Head of caudate nucleus (tissue), 42 donors: Measurements from ENCODE around the gene SLC1A2.

Experiments
- DNase-seq, 42 donors: peaks; one replicate each; pipeline versions ENCODE4 v3.0.0 to v3.0.0-alpha.2; 2020 to 2021; ENCODE audit warnings: mixed read lengths in 7 of 42
- intact Hi-C: fragments of 100-400 bp; cut with DNase I; formaldehyde crosslinking; loops from one replicate; pipeline ENCODE4 v1.15.0; 2022

The SLC1A2 gene

DNA sequence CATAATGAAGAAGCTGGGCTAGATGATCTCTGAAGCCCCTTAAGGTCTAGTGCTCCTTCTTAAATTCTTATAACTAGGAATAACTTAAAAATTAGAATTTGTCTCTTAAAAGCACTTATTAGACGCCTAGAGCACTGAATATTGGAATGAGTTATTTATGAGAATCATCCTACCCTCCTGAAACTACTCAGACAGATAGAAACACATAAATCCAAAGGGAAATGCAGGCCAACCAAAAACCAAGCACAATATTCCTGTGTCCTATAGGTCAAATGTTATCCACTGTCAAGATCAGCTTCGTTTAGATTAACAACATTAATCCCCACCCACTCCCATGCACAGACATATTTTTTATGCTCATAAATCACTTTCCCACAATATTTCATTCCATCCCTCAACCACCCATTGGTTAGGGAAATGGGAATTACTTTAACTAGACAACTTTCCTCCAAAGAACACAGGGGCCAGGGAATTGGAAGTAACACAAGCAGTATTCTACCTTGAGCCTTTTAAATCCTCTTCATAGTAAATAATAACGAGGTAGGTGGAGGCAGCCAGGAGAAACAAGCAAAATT, 193.3 kb downstream of the SLC1A2 start:
- no peak for DNase-seq
- intact Hi-C loops: no loop called here

DNA sequence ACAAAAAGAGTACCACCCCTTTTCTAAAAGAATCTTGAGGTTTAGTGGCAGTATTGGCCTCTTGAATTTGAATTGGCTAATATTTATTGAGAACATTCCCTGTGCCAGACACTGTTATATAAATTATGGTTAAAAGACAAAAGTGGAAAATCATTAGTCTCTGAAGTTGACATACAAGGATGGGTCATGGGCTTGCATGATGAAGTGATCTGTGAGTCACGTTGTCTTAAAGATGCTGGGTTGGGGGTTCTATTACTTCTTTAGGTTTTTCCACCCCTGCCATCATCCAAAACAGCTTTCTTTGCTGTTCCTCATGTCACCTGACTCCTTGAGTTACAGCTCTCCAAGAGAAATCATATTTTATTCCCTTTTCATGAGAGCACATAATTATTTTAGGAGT, 195.4 kb downstream of the SLC1A2 start:
- DNase-seq: no peak
- intact Hi-C loops: no loop called here

DNA sequence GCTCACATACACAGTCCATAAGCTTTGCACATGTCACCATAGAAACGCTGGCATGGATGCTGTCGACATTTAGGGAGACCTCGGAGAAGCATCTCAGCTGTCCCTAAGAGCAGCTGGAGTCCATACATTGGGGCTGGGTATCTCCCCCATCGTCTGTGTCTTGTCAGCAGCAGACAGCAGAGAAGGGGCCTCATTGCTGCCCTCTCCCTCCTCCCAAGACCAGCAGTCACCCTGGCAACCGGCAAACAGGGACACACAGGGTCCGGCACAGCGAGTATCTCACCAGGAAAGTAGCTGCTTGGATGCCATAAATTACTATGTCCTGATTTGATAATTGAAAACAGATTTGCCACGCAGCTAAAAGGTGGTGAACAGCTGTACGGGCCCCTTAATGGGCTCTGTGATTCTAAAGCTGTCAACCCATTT, 196.0 kb downstream of the SLC1A2 start:
- intact Hi-C loops: no loop called here
- no peak for DNase-seq

DNA sequence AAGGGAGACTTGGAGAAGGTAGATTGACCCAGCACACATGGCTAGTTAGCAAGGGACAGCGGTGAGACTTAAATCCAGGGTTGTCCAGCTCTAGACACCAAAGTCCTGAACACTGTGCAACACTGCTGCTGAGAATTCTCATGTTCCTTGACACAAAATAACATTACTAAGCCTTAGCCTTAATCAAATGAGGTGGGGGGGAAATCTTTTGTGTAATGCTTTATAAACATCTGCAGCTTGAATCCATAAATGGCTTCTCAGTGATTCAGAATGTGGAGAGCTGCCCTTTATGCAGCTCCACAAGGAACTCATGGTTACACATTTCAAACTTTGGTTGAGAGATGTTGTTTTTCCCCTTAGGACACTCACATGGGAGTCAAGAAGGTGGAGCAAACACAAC, 200.4 kb downstream of the SLC1A2 start:
- DNase-seq: no peak

DNA sequence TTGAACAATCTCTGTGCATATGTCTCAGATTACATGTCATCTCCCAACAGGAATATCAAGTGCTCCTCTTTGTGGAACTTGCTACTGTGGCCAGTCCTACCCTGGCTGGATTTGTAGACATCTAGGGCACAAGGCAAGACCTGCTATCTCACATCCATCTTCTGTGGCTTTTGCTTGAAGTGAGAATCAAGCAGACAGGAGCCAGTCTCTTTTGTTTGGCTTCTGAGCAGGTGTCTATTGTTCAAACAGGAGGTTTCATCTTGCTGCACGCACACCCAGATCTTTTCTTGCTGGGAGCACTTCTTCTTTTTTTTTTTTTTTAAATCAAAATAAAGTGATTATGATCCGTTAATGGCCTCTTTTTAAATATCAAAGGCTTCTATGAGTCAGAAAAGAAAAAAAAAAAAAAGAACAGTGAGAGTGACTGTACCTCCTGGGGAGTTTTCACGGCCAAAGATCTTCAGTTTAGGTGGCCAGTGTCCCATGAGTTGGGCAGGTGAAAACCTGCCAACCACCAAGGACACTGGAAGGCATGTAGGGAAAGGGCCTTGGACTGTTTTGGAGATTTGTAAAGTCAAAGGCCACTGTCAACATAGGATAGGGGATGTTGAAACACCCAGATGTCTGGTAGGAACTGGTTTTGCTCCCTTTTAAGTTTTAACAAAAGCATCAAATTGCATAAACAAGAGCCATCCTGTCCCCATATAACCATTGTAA, 202.2 kb downstream of the SLC1A2 start:
- intact Hi-C loops: no loop called here
- DNase-seq: no peak

More for the DNA sequence above, 200.4 kb downstream of the SLC1A2 start:
- intact Hi-C loops: no loop called here

DNA sequence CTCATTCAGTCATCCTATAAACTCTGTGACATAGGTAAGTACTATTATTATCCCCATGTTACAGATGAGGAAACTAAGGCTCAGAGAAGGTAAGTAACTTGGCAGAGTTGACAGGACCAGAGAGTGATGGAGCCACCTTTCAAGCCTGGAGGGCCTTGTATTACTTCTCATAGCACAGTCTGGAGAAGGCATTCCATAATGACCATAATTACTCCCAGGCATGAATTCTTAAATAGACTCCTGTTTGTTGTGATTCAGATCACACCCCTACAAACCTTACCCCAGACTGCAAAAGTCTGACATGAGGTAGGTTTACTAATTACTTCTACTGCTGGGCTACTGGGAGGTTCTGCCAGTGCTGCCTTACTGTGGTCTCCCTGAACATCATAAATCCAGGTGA, 203.4 kb downstream of the SLC1A2 start:
- intact Hi-C loops: no loop called here
- no peak for DNase-seq

DNA sequence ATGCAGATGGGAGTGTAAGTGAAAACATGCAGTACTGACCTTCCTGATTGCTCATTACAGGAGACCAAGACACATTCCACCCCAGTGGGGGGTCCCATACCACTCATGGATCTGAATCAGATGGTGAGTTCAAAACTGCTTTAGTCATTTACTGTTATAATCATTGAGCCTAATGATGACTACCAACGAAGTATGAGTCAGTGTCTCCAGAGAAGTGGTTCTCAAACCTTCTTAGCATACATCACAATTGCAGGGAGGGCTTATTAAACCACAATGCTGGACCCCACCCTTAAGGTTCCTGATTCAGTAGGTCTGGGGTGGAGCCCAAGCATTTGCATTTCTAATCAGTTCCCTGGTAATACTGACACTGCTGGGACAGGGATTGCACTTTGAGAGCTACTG, 204.6 kb downstream of the SLC1A2 start:
- DNase-seq: no peak
- intact Hi-C loops: no loop called here

DNA sequence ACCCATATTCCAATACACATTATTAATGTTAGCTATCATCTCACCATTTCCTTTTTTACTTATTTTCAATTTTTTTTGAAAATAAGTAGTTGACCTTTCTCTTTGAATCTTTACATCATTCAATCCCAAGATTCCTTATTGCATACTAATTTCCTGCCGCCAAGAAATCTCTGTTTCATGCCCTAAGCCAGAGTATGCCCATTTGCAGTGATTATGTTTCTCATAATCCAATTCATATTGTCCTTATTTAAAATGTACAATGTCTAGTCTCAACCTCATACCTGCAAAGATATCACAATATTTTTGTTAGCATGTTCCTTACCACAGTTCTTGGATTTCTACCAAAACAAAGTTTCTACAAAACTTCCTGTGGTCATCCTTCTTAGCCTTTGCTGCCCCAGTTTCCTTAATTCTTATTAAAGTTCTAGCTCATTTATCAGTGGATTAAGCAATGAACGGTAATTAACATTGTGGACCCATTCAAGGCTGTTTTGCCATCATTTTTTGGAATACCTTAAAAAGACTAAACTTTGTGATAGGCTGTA, 205.1 kb downstream of the SLC1A2 start:
- no peak for DNase-seq
- intact Hi-C loops: no loop called here

DNA sequence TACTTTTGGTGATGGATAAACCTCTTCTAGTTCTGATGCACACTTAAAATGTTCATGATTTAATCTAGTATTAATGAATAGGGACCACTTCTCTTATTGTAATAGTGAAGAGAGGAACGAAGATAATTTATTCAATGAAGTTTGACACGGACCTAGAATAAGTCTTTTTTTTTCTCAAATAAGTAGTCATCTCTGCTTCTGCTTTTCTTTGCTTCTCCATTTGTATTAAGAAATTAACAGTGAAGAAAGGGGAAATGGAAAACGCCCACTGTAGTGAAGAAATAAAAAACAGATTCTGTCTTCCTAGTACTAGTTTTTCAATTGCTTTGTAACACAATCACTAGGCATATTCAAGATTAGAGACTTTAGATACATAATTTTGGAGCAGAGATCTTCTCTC, 207.4 kb downstream of the SLC1A2 start:
- no peak for DNase-seq
- intact Hi-C loops: no loop called here

DNA sequence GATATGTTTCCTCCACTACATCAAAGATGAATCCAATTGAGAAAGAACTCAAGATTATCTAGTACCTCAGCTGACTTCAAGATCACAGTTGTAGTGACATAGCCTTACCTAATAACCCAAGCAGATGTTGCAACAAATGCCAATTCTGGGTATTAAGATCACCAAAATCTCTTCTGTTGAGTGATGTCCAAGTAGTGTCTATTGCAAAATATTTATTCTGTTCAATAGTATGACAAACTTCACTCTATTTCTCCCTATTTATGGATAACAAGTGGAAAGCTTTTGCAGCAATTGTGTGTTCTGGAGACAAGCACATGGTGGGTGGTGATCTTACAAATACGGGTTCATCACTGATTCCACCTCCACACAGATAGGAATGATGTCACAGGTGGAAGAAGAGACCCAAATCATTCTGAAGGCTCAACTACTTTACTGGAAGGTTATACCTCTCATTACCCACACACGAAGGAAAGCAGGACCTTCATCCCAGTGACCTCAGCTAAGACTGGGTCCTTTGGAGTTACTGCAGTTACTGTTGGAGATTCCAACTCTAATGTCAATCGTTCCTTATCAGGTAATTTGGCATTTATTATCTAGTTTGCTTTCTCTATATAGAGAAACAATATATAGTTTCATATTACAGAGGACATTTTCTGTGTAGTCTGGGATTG, 208.3 kb downstream of the SLC1A2 start:
- peak in 1 of 42 donors; percentile 9 for DNase-seq
- intact Hi-C loops: no loop called here

DNA sequence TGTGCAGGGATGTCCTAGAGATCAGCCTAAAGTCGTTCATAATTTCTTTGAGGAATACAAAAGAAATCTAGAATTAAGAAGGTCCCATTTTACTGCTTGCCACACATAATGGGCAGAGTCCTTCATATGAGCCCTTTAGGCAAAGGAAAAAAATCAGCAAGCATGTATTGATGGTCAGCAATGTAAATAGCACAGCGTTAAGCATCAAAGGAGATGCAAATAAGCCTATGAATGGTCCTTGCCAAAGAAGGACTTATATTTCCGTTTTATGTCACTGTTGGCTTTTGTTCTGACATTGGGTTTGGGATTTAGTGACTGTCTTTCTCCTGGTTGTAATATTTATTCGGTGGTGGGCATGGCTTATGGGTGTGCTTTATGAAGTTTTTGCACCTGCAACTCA, 210.6 kb downstream of the SLC1A2 start:
- no peak for DNase-seq
- intact Hi-C loops: no loop called here

DNA sequence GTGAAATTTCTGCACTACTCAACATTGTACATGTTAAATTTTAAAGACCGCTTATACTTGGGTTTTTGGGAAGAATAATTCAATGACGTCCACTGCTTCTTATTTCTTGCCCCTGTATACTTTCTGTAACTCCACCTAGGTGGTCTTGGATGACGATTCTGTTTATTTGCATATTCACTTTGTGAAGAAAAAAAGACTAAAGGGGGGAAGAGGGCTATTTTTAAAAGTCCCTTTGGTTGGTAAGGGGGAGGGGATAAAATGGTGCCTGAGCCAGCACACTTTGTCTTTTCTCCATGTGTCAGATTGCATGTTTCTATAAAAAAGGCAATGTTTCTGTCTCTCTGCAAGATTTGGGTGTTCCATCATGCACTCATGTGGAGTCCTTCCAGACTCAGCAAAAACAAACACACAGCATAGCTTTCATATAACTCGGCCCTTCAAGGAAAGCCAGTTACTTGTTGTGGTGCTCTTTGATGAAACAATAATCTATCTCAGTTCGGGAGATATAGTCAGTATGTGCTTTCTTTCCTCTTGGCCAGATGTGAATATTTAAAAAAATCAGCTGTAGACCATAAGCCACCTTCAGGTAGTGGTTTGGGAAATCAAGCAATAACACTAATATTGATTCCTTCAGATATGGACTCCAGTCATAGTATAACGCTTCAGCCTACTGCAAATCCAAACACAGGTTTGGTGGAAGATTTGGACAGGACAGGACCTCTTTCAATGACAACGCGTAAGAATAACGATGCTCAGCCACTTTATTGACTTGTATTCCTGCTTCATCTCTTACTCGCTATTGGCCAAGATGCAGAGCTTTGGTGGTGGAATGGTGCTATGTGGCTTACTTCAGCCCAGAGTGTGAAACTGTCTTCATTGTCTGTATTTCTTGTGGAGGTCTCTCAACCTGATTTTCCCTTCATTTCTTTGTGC, 211.6 kb downstream of the SLC1A2 start:
- DNase-seq: no peak
- intact Hi-C loops: no loop called here

DNA sequence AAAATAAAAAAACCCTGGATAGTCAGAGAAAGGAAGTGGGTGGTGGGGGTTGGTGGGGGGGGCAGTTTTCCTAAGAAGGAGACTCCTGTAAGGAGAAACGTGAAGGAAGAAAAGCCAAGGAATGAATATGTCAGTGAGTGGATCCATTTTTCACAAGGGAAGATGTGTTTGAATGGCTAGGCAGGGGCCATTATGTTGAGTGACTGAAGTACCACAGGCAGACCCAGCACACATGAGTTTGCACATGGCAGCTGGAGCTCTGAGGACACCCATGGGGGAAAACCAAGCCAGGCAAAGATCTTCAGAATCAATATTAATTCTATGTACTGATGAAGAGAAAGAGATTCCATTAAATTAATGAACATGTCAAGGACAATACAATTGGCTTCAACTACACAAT, 212.7 kb downstream of the SLC1A2 start:
- no peak for DNase-seq
- intact Hi-C loops: no loop called here

DNA sequence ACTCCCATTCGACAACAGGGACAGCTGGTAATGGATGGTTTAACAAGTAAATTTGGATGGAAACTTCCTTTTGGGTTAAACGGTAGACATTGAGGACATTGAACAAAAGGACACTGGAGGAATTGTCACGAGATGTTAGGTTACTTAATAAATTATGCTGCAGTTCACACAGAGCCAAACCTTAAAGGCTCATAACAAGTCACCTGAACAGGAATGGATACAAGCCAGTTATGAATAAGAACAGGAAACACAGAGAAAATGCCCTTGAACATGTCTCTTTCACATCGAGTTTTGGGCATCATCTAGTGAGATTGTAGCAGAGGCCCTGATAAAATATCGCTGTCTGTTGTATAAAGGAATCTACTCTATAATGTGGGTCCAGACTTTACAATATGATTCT, 214.7 kb downstream of the SLC1A2 start:
- intact Hi-C loops: no loop called here

More for the DNA sequence above, 214.7 kb downstream of the SLC1A2 start:
- DNase-seq: no peak
